Measurements from ENCODE around the gene FLOT1. TPM values are rescaled to one million over a fixed set of nuclear protein-coding genes. Genes with fewer than 3 reads are reported as not detected.
A peak's percentile ranks its signal among the peaks of the same experiment; 100 is the strongest.

FLOT1 gene
- total and polyA plus RNA-seq, 12 donors, result 162 to 599 (median 348) TPM

DNA sequence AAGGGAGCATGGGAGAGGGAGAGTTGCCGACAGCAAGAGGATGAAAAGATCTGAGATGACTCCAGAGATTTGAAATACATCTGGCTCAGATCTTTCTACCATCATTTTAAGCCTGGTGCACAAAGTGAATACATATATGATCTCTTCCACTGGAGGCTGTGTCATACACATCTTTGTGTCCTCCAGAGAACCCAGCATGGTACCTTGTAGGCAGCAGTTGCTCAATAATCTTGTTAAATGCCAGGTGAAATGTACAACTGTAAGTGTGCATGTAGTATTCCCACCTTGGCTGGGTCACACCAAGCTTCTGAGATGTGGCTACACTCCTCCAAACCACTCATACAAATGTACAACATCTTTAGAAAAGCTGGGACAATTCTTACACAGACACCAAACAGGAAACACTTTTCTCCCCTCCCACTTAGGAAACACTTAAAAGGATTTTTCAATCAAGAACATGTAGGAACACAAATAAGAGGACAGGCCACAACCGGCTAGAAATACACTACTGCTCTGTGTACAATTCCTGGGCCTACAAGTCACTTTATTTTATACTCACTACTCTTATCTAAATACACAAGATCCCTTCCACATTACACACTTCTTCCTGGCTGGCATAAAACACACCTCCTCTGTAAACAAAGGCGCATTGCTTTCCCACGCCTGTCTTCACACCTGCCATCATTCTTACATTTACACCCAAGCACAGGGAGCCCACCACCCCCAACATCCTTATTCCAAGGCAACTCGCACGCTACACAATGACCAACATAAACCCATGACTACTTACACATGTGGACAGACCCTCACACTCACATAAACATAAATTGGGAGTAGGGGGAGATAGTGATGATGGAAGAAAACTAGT lies 5.6 kb upstream of the FLOT1 start:
- Histone ChIP-seq H3K9me3 (replicated peaks in 1 of 3) (no peaks in the 10 kb centered on the region), H3K27ac (peak overlapping the region in 1 of 5 donors; percentile 60), H3K4me1 (replicated peaks in 1 of 2) (peaks cover 17 to 41% of the 10 kb centered on the region in 2 donors), H3K36me3 (replicated peaks in 1 of 2) (no peaks in the 10 kb centered on the region), H3K4me3 (no peak overlapping the region), H3K27me3 (no peaks in the 10 kb centered on the region)
- WGBS, 4 donors, result 86 to 89% (median 88%) methylated on average over 6 of the region's 6 CpGs
- no peak for DNase-seq
- TF ChIP-seq, protein P1, sequence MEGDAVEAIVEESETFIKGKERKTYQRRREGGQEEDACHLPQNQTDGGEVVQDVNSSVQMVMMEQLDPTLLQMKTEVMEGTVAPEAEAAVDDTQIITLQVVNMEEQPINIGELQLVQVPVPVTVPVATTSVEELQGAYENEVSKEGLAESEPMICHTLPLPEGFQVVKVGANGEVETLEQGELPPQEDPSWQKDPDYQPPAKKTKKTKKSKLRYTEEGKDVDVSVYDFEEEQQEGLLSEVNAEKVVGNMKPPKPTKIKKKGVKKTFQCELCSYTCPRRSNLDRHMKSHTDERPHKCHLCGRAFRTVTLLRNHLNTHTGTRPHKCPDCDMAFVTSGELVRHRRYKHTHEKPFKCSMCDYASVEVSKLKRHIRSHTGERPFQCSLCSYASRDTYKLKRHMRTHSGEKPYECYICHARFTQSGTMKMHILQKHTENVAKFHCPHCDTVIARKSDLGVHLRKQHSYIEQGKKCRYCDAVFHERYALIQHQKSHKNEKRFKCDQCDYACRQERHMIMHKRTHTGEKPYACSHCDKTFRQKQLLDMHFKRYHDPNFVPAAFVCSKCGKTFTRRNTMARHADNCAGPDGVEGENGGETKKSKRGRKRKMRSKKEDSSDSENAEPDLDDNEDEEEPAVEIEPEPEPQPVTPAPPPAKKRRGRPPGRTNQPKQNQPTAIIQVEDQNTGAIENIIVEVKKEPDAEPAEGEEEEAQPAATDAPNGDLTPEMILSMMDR (IDR thresholded peaks at IDR 0.05), result no peak
- TF ChIP-seq POLR2A (IDR thresholded peaks at IDR 0.05), result no peak
- intact Hi-C loops (cut with DNase I), result loop anchor here (5.0 to 10.0 kb wide), 3 partner anchors 34 to 137 kb away; partner anchors contain the start of gene DDR1 (in 1 of the 2)

DNA sequence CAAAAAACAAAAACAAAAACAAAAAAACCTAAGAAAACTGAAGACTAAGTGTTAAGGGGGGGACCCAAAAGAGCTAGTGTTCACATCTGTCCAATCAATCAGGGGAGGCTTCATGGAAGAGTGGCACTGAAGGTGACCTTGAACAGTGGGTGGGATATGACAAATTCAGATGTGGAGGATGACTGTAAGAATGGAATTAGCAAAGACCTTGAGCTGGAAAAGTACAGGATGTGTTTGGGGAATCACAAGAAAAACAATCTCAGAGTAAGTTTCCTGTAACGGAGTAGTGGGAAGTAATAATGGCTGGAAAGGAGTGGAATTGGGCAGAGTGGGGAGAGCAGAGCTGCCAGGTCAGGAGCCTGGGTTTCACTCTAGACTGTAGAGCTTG lies 4.8 kb upstream of the FLOT1 start:
- WGBS, 4 donors, result 34 to 50% (median 42%) methylated on average over 1 of the region's 1 CpG
- DNase-seq, result no peak
- peaks cover 10 to 33% of the 10 kb centered on the region in 2 donors for H3K4me1 ChIP-seq (replicated peaks in 1 of 2)
- TF ChIP-seq, protein P1 (IDR thresholded peaks at IDR 0.05), result no peak
- TF ChIP-seq POLR2A (IDR thresholded peaks at IDR 0.05), result no peak
- no peak overlapping the region for H3K4me3 ChIP-seq
- no peaks in the 10 kb centered on the region for H3K27me3 ChIP-seq
- no peaks in the 10 kb centered on the region for H3K36me3 ChIP-seq (replicated peaks in 1 of 2)
- no peaks in the 10 kb centered on the region for H3K9me3 ChIP-seq (replicated peaks in 1 of 3)
- peak overlapping the region in 3 of 5 donors; percentile 34 to 60 (median 40) for H3K27ac ChIP-seq
- intact Hi-C loops (cut with DNase I), result loop anchor here (5.0 to 10.0 kb wide), 3 partner anchors 35 to 138 kb away; partner anchors contain the start of gene DDR1 (in 1 of the 2)

DNA sequence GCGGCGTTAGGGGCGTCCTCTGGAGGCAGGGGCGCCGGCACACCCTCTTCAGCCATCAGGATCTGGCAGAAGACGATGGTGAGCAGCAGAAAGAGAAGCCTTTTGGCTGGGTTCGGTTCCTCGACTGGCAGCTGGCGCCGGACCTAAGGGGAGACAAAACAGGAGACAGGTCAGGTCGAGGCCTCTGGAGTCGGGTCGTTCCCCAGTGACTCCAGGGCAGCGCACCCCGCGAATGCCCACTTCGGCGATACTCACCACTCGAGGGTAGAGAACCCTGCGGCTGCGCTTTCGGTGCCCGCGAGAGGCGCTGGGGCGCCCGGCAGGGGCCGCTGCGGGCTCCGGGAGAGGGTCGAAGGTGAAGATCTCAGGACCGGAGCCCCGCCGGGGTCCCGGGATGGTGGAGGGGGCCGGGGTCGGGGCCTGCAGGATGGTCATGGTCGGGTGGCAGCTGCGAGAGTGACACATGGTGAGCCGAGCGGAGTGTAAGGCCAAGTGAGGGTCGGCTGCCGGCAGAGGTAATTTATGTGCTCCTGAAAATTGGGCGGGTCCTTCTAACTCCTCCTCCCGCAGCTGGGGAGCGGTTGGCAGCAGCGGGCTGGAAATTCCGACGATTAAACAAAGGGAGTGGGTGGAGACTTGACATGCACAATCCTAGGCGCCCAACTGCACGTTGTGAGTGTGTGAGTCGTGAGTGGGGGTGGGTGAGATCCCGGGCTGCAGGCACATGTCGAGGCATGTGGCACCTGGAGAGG lies 1.7 kb upstream of the FLOT1 start, which contains the start of gene IER3:
TSS of gene IER3 (minus strand) at position 494 of the 752 bp plus-strand sequence. CDS start at position 465, 29 bp downstream.
- intact Hi-C loops (cut with DNase I), result loop anchor here (10.0 kb wide), 2 partner anchors 81 to 141 kb away; partner anchors contain the start of gene DDR1 (in 1 of the 2)
- peak within 1 kb of the TSS; percentile 18 to 95 (median 70) for H3K4me3 ChIP-seq
- H3K27ac ChIP-seq, result peak within 1 kb of the TSS; percentile 91 to 98 (median 94)
- H3K9me3 ChIP-seq (replicated peaks in 1 of 3), result no peaks in the 10 kb centered on the region
- H3K27me3 ChIP-seq, result no peaks in the 10 kb centered on the region
- TF ChIP-seq, protein P1 (IDR thresholded peaks at IDR 0.05), result peak; percentile 43 to 70 (median 60)
- TF ChIP-seq POLR2A (IDR thresholded peaks at IDR 0.05), result peak; percentile 81 to 94
- peak; percentile 83 to 94 (median 90) for DNase-seq
- peaks cover 24 to 47% of the 10 kb centered on the region in 2 donors for H3K4me1 ChIP-seq (replicated peaks in 1 of 2)
- H3K36me3 ChIP-seq (replicated peaks in 1 of 2), result peaks cover 0 to 22% of the 10 kb centered on the region in 2 donors
- 3 to 16% (median 6%) methylated on average over 15 to 54 of the region's 54 CpGs for WGBS, 4 donors
